AG04450 (cell line): ENCODE results near the gene C10orf71. TPM values are rescaled to one million over a fixed set of nuclear protein-coding genes. Genes with fewer than 3 reads are reported as not detected.

Experiments used
- CTCF ChIA-PET: fragments of 300-600, 350-600 bp; formaldehyde crosslinking; extraction: SDS; loops from one replicate; lab custom pipeline; 2022; ENCODE audit warnings: antibody characterized with exemption, inconsistent platforms; lab: Charles Lee
- POLR2A ChIA-PET: fragments of 350-600 bp; formaldehyde crosslinking; extraction: SDS; loops from one replicate; lab custom pipeline; 2021; ENCODE audit warnings: antibody characterized with exemption, inconsistent platforms; lab: Yijun Ruan, JAX
- DNase-seq: peaks from one replicate; pipeline ENCODE4 v3.0.0-alpha.2; 2011; ENCODE audit warnings: low read depth, low spot score
- H3K27ac ChIP-seq: one replicate; pipeline ENCODE4 v1.5.1; 2012; ENCODE audit warnings: low read depth, low read length, control low read depth
- H3K27me3 ChIP-seq: one replicate; pipeline ENCODE4 v1.6.0; 2012; ENCODE audit warnings: low read length; ENCODE audit not compliant: control insufficient read depth, insufficient read depth
- H3K4me3 ChIP-seq: 2 replicates; pipeline ENCODE4 v1.5.1; 2011; ENCODE audit warnings: mild to moderate bottlenecking, low read depth, low read length, control low read depth
- H3K9me3 ChIP-seq: 2 replicates; pipeline ENCODE4 v1.5.1; 2012; ENCODE audit warnings: low read length; ENCODE audit not compliant: control insufficient read depth, insufficient read depth
- polyA plus RNA-seq: library from polyadenylated mRNA; depleted of rRNA; stranded (reverse); fragments of >200 nt; gene quantifications from 2 replicates; pipeline ENCODE4 v1.2.3, GENCODE V29; 2011
- TF ChIP-seq, protein P1 (sequence below): IDR thresholded peaks from 2 replicates; pipeline ENCODE4 v1.5.1; 2011; ENCODE audit warnings: low read depth, low read length, control low read depth, inconsistent platforms

C10orf71 gene
- polyA plus RNA-seq, 1 experiment, result not detected

DNA sequence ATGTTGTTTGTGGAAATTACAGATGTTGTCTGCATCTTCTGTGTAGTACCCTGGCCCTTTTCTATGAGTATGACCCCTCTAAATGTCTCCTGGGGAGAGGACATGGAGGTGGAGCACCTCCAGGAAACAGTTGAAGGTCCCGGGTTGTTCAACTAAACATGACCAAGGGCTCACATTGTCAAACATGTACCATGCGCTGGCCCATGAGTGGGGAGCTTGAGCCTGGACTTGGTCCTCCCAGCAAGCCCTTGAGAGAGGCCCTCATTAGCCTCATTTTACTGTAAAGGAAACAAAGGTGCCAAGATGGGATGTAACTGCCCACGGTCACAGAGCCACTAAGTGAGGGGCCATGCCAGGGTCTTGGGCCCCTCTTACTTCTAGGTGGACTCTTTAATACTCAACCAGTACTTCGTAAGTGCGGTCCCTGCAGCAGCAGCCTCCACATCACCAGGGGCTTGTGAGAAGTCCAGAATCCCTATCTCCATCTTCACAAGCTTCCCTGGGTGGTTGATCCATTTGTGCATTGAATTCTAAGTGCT lies 31.2 kb downstream of the C10orf71 start:
- Histone ChIP-seq H3K9me3 (no peaks in the 10 kb centered on the region; the same call in 1 of the 2 replicates), H3K27ac (no peak overlapping the region), H3K4me3 (no peak overlapping the region), H3K27me3 (no peaks in the 10 kb centered on the region)
- ChIA-PET CTCF (no interaction called here), POLR2A (no interaction called here)
- no peak for DNase-seq
- TF ChIP-seq, protein P1, sequence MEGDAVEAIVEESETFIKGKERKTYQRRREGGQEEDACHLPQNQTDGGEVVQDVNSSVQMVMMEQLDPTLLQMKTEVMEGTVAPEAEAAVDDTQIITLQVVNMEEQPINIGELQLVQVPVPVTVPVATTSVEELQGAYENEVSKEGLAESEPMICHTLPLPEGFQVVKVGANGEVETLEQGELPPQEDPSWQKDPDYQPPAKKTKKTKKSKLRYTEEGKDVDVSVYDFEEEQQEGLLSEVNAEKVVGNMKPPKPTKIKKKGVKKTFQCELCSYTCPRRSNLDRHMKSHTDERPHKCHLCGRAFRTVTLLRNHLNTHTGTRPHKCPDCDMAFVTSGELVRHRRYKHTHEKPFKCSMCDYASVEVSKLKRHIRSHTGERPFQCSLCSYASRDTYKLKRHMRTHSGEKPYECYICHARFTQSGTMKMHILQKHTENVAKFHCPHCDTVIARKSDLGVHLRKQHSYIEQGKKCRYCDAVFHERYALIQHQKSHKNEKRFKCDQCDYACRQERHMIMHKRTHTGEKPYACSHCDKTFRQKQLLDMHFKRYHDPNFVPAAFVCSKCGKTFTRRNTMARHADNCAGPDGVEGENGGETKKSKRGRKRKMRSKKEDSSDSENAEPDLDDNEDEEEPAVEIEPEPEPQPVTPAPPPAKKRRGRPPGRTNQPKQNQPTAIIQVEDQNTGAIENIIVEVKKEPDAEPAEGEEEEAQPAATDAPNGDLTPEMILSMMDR, result no peak

DNA sequence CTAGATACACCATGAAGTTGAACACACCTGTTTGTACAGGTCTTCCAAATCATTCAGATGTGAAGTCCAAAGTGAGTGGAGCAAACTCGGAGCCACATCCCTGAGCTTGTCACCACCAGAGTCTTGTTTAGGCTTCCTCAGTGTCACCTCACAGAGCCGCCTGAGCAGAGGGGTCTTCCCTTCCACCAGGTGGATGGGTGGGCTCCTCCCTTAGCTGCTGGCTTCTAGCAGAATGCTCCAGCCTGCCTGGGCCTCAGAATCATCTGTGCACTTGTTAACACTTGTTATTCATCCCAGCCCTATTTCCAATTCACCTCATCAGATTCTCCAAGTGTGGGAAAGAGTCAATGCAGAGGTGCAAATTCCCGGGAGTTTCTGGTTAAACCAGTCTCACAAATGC lies 32.5 kb downstream of the C10orf71 start:
- H3K27me3 ChIP-seq, result no peaks in the 10 kb centered on the region
- no peaks in the 10 kb centered on the region for H3K9me3 ChIP-seq
- TF ChIP-seq, protein P1, result no peak
- POLR2A ChIA-PET, result no interaction called here
- CTCF ChIA-PET, result no interaction called here
- no peak for DNase-seq
- no peak overlapping the region for H3K27ac ChIP-seq
- H3K4me3 ChIP-seq, result no peak overlapping the region

- ChIA-PET POLR2A (no interaction called here), CTCF (no interaction called here)
Observed at GRCh38 chr10:49332333-49332732, 33.4 kb downstream of the C10orf71 start.

DNA sequence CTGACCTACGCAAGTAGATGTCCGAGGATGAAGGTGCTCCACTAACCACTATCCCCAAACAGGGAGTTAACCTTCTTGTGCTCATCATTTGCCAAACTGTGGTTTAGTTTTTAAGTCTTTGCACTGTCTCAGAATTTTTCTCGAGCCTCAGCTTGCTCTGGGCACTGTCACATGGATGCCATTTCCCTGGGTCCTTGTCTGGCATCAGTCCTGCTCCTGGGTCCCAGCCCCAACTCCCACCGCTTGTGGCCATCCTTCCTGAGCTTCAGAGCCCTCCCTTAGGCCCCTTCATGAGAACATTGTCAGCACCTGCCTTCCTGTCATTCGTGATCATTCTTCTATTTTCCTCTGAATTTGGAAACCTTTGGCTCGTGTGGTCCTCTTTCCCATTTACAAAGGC lies 33.8 kb downstream of the C10orf71 start:
- Histone ChIP-seq H3K27me3 (no peaks in the 10 kb centered on the region), H3K9me3 (no peaks in the 10 kb centered on the region), H3K4me3 (no peak overlapping the region), H3K27ac (no peak overlapping the region)
- ChIA-PET CTCF (no interaction called here), POLR2A (no interaction called here)
- DNase-seq, result no peak
- TF ChIP-seq, protein P1, result no peak

More at GRCh38 chr10:49332333-49332732, 33.4 kb downstream of the C10orf71 start:
- no peak for DNase-seq
- Histone ChIP-seq H3K27ac (no peak overlapping the region), H3K9me3 (no peaks in the 10 kb centered on the region), H3K4me3 (no peak overlapping the region), H3K27me3 (no peaks in the 10 kb centered on the region)
- TF ChIP-seq, protein P1, result no peak

GRCh38 chr10:49333192-49333591 lies 34.2 kb downstream of the C10orf71 start:
- no peak for DNase-seq
- H3K27ac ChIP-seq, result no peak overlapping the region
- TF ChIP-seq, protein P1, result no peak
- no peak overlapping the region for H3K4me3 ChIP-seq
- ChIA-PET POLR2A (no interaction called here), CTCF (no interaction called here)
- H3K27me3 ChIP-seq, result no peaks in the 10 kb centered on the region
- H3K9me3 ChIP-seq, result no peaks in the 10 kb centered on the region
